Caco-2 (cell line): Measurements from ENCODE around the gene SLC24A4. TPM values are rescaled to one million over a fixed set of nuclear protein-coding genes. Genes with fewer than 3 reads are reported as not detected.

ENCODE experiments used
- BruUV-seq: library from RNA; stranded (reverse); fragments of 400-500 nt; replicated peaks from 2 replicates; lab custom pipeline; 2021; lab: Mats Ljungman, UMichigan
- CTCF ChIA-PET: fragments of 300-600 bp; sonication (Branson Sonifier 250); formaldehyde crosslinking; loops from one replicate; lab custom pipeline; 2022; ENCODE audit warnings: antibody characterized with exemption; lab: Charles Lee
- POLR2A ChIA-PET: fragments of 300-600 bp; sonication (Branson Sonifier 250); formaldehyde crosslinking; loops from one replicate; lab custom pipeline; 2022; ENCODE audit warnings: antibody characterized with exemption; lab: Charles Lee
- DNase-seq, 2 experiments: peaks; one replicate each; pipeline versions ENCODE4 v3.0.0 to v3.0.0-alpha.2; 2020 to 2022
- H3K27me3 ChIP-seq: replicated peaks from 2 replicates; pipeline ENCODE4 v1.6.0; 2011; ENCODE audit warnings: low read length; ENCODE audit not compliant: control insufficient read depth, insufficient read depth
- H3K36me3 ChIP-seq: 2 replicates; pipeline ENCODE4 v1.5.1; 2011; ENCODE audit warnings: low read length; ENCODE audit not compliant: control insufficient read depth, insufficient read depth
- H3K4me1 ChIP-seq: fragments of 250-450 bp; sonication (Bioruptor Pico); 2 replicates; pipeline ENCODE4 v1.5.1; 2020; ENCODE audit warnings: mild to moderate bottlenecking
- H3K4me3 ChIP-seq: 2 replicates; pipeline ENCODE4 v1.5.1; 2011; ENCODE audit warnings: low read depth, mild to moderate bottlenecking, control low read depth, low read length
- H3K9me3 ChIP-seq: fragments of 250-450 bp; sonication (Bioruptor Pico); 2 replicates; pipeline ENCODE4 v1.5.1; 2020; ENCODE audit warnings: mild to moderate bottlenecking, moderate library complexity
- H3K27ac Mint-ChIP-seq: one replicate; pipeline ENCODE4 v1.8.0; 2022; ENCODE audit warnings: mixed read lengths; ENCODE audit not compliant: unreplicated experiment
- H3K27me3 Mint-ChIP-seq: one replicate; pipeline ENCODE4 v1.8.0; 2022; ENCODE audit warnings: mixed read lengths; ENCODE audit not compliant: insufficient read depth, unreplicated experiment
- H3K36me3 Mint-ChIP-seq: one replicate; pipeline ENCODE4 v1.8.0; 2022; ENCODE audit warnings: mild to moderate bottlenecking, mixed read lengths; ENCODE audit not compliant: insufficient read depth, unreplicated experiment
- H3K4me1 Mint-ChIP-seq: one replicate; pipeline ENCODE4 v1.8.0; 2022; ENCODE audit warnings: low read depth, mixed read lengths; ENCODE audit not compliant: unreplicated experiment
- H3K4me3 Mint-ChIP-seq: one replicate; pipeline ENCODE4 v1.8.0; 2022; ENCODE audit warnings: mild to moderate bottlenecking, moderate library complexity, mixed read lengths; ENCODE audit not compliant: unreplicated experiment
- H3K9me3 Mint-ChIP-seq: one replicate; pipeline ENCODE4 v1.8.0; 2022; ENCODE audit warnings: mixed read lengths; ENCODE audit not compliant: unreplicated experiment
- intact Hi-C: fragments of 100-400 bp; cut with micrococcal nuclease; formaldehyde crosslinking; loops from one replicate; pipeline ENCODE4 v1.10.0; 2022; ENCODE audit not compliant: unreplicated experiment
- total RNA-seq: library from RNA; stranded (reverse); gene quantifications from 2 replicates; pipeline ENCODE4 v1.2.3, GENCODE V29; 2022
- TF ChIP-seq, protein P1 (sequence below), 2 experiments: fragments of 200-600 bp in 1 of 2; IDR thresholded peaks; 1 replicate in 1 of 2; 2 replicates in 1 of 2; pipeline versions ENCODE4 v1.5.1 to v1.8.0; 2011 to 2022; ENCODE audit warnings: antibody characterized with exemption in 1 of 2, control low read depth in 1 of 2, inconsistent platforms in 1 of 2, low read depth in 1 of 2, low read length in 1 of 2, mild to moderate bottlenecking in 1 of 2, moderate library complexity in 1 of 2; ENCODE audit not compliant: insufficient read depth in 1 of 2, severe bottlenecking in 1 of 2, unreplicated experiment in 1 of 2

The SLC24A4 gene
- total RNA-seq, 1 experiment from 2014 or later: not detected

DNA sequence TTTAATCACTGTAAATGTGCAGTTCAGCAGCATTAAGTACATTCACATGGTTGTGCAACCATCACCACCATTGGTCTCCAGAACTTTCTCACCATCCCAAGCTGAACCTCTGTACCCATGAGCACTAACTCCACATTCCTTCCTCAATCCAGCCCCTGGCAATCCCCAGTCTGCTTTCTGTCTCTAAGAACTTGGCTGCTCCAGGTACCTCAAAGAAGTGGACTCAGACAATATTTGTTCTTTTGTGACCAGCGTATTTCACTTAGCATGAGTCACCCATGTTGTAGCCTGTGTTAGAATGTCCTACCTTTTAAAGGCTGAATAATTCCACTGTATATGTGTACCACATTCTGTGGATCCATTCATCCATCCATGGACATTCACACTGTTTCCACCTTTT lies 64.6 kb downstream of the SLC24A4 start:
- Histone ChIP-seq H3K4me1 (no peaks in the 10 kb centered on the region), H3K4me3 (no peak overlapping the region), H3K27me3 (no peaks in the 10 kb centered on the region), H3K9me3 (no peaks in the 10 kb centered on the region), H3K36me3 (no peaks in the 10 kb centered on the region)
- no peak for DNase-seq
- Mint-ChIP-seq H3K9me3 (no peaks in the 10 kb centered on the region), H3K4me3 (no peak overlapping the region), H3K27me3 (peaks cover 5% of the 10 kb centered on the region), H3K4me1 (no peaks in the 10 kb centered on the region), H3K27ac (no peak overlapping the region), H3K36me3 (no peaks in the 10 kb centered on the region)
- ChIA-PET POLR2A (no interaction called here), CTCF (no interaction called here)
- TF ChIP-seq, protein P1, sequence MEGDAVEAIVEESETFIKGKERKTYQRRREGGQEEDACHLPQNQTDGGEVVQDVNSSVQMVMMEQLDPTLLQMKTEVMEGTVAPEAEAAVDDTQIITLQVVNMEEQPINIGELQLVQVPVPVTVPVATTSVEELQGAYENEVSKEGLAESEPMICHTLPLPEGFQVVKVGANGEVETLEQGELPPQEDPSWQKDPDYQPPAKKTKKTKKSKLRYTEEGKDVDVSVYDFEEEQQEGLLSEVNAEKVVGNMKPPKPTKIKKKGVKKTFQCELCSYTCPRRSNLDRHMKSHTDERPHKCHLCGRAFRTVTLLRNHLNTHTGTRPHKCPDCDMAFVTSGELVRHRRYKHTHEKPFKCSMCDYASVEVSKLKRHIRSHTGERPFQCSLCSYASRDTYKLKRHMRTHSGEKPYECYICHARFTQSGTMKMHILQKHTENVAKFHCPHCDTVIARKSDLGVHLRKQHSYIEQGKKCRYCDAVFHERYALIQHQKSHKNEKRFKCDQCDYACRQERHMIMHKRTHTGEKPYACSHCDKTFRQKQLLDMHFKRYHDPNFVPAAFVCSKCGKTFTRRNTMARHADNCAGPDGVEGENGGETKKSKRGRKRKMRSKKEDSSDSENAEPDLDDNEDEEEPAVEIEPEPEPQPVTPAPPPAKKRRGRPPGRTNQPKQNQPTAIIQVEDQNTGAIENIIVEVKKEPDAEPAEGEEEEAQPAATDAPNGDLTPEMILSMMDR (IDR thresholded peaks at IDR 0.05; ENCODE audit: insufficient read depth in 1 of 2, low read depth in 1 of 2, low read length in 1 of 2, severe bottlenecking in 1 of 2, unreplicated experiment in 1 of 2): no peak
- no TSS peak for BruUV-seq
- intact Hi-C loops: no loop called here

GRCh38 chr14:92389598-92390158 lies 66.7 kb downstream of the SLC24A4 start:
- H3K27me3 Mint-ChIP-seq: peaks cover 3% of the 10 kb centered on the region
- Histone ChIP-seq H3K36me3 (no peaks in the 10 kb centered on the region), H3K4me3 (no peak overlapping the region), H3K27me3 (no peaks in the 10 kb centered on the region), H3K9me3 (no peaks in the 10 kb centered on the region), H3K4me1 (no peaks in the 10 kb centered on the region)
- DNase-seq: no peak
- intact Hi-C loops: no loop called here
- CTCF ChIA-PET: no interaction called here
- no peaks in the 10 kb centered on the region for H3K4me1 Mint-ChIP-seq
- no peaks in the 10 kb centered on the region for H3K36me3 Mint-ChIP-seq
- H3K27ac Mint-ChIP-seq: no peak overlapping the region
- POLR2A ChIA-PET: no interaction called here
- H3K9me3 Mint-ChIP-seq: no peaks in the 10 kb centered on the region
- no TSS peak for BruUV-seq
- H3K4me3 Mint-ChIP-seq: no peak overlapping the region
- TF ChIP-seq, protein P1 (IDR thresholded peaks at IDR 0.05; ENCODE audit: insufficient read depth in 1 of 2, low read depth in 1 of 2, low read length in 1 of 2, severe bottlenecking in 1 of 2, unreplicated experiment in 1 of 2): no peak

DNA sequence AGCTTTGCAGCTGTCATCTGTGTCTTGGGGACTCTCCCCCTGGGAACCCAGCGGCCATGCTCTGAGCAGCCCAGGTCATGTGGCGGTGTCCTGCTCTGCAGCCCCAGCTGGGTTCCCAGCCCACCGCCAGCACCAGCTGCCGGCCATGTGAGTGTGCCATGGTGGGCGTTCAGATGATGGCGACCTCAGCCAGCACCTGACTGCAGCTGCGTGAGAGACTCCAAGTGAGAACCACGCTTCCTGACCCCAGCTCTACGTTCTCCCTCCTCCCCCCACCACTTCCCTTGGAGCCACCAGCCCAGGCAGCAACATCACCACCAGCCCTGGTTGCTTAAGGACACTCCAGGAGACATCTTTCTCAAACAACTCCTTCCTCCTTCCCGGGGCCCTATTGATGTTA lies 68.8 kb downstream of the SLC24A4 start:
- Histone ChIP-seq H3K4me1 (no peaks in the 10 kb centered on the region), H3K36me3 (no peaks in the 10 kb centered on the region), H3K27me3 (no peaks in the 10 kb centered on the region), H3K9me3 (no peaks in the 10 kb centered on the region), H3K4me3 (no peak overlapping the region)
- Mint-ChIP-seq H3K36me3 (no peaks in the 10 kb centered on the region), H3K27me3 (peaks cover 3% of the 10 kb centered on the region), H3K4me1 (no peaks in the 10 kb centered on the region), H3K4me3 (no peak overlapping the region), H3K9me3 (no peaks in the 10 kb centered on the region), H3K27ac (no peak overlapping the region)
- TF ChIP-seq, protein P1 (IDR thresholded peaks at IDR 0.05; ENCODE audit: insufficient read depth in 1 of 2, low read depth in 1 of 2, low read length in 1 of 2, severe bottlenecking in 1 of 2, unreplicated experiment in 1 of 2): no peak
- CTCF ChIA-PET: no interaction called here
- no peak for DNase-seq
- no TSS peak for BruUV-seq
- POLR2A ChIA-PET: no interaction called here
- intact Hi-C loops: no loop called here
